ENCODE results near the gene CAPS.
A peak's percentile ranks its signal among the peaks of the same experiment; 100 is the strongest.

The CAPS gene

DNA sequence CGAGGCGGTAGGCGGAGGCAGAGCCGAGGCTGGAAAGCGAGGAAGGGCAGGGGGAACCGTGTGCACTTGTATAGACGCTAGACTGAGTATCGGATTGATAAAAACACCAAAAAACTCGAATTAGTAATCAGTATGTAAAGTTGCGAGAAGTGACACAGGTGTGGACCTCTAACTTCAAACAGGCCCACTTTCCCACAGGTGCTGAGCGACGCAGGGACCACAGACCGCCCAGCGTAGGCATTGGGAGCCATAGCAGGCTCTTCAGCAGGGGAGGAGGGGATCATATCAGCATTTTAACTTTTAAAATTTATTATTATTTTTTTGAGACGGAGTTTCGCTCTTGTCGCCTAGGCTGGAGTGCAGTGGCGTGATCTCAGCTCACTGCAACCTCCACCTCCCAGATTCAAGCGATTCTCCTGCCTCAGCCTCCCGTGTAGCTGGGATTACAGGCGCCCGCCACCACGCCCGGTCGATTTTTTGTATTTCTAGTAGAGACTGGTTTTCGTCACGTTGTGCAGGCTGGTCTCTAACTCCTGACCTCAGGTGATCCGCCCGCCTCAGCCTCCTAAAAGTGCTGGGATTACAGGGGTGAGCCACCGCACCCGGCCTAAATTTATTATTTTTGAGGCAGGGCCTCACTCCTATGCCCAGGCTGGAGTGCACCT, 8.8 kb upstream of the CAPS start:
- TF ChIP-seq, protein P1, sequence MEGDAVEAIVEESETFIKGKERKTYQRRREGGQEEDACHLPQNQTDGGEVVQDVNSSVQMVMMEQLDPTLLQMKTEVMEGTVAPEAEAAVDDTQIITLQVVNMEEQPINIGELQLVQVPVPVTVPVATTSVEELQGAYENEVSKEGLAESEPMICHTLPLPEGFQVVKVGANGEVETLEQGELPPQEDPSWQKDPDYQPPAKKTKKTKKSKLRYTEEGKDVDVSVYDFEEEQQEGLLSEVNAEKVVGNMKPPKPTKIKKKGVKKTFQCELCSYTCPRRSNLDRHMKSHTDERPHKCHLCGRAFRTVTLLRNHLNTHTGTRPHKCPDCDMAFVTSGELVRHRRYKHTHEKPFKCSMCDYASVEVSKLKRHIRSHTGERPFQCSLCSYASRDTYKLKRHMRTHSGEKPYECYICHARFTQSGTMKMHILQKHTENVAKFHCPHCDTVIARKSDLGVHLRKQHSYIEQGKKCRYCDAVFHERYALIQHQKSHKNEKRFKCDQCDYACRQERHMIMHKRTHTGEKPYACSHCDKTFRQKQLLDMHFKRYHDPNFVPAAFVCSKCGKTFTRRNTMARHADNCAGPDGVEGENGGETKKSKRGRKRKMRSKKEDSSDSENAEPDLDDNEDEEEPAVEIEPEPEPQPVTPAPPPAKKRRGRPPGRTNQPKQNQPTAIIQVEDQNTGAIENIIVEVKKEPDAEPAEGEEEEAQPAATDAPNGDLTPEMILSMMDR (IDR thresholded peaks at IDR 0.05), result no peak
- Histone ChIP-seq H3K27ac (peak overlapping the region; percentile 65 to 86), H3K36me3 (peaks cover 10 to 21% (median 15%) of the 10 kb centered on the region in 3 donors), H3K4me3 (peak overlapping the region; percentile 72 to 90), H3K9me3 (no peaks in the 10 kb centered on the region), H3K27me3 (no peaks in the 10 kb centered on the region), H3K4me1 (peaks cover 0 to 35% (median 24%) of the 10 kb centered on the region in 4 donors)
- intact Hi-C loops (cut with DNase I; ENCODE audit: low total_unique reads), result loop anchor here (2.0 kb wide), 1 partner anchor 74 kb away; the partner anchor contains the start of gene RANBP3
- DNase-seq, result no peak

DNA sequence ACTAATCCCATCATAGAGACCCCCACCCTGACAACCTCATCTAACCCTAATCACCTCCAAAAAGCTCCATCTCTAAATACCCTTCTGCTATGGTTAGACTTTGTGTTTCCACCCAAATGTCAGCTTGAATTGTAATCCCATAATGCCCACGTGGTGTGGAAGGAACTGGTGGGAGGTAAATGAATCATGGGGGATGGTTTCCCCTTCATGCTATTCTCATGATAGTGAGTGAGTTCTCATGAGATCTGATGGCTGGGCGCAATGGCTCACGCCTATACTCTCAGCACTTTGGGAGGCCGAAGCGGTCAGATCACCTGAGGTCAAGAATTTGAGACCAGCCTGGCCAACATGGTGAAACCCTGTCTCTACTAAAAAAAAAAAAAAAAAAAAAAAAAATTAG, 6.8 kb upstream of the CAPS start:
- no peak overlapping the region for H3K4me3 ChIP-seq
- no peak overlapping the region for H3K27ac ChIP-seq
- TF ChIP-seq, protein P1 (IDR thresholded peaks at IDR 0.05), result no peak
- no peaks in the 10 kb centered on the region for H3K27me3 ChIP-seq
- intact Hi-C loops (cut with DNase I; ENCODE audit: low total_unique reads), result no loop called here
- H3K9me3 ChIP-seq, result no peaks in the 10 kb centered on the region
- H3K36me3 ChIP-seq, result peaks cover 10 to 26% (median 18%) of the 10 kb centered on the region in 3 donors
- H3K4me1 ChIP-seq, result peaks cover 0 to 30% (median 22%) of the 10 kb centered on the region in 4 donors
- DNase-seq, result no peak

DNA sequence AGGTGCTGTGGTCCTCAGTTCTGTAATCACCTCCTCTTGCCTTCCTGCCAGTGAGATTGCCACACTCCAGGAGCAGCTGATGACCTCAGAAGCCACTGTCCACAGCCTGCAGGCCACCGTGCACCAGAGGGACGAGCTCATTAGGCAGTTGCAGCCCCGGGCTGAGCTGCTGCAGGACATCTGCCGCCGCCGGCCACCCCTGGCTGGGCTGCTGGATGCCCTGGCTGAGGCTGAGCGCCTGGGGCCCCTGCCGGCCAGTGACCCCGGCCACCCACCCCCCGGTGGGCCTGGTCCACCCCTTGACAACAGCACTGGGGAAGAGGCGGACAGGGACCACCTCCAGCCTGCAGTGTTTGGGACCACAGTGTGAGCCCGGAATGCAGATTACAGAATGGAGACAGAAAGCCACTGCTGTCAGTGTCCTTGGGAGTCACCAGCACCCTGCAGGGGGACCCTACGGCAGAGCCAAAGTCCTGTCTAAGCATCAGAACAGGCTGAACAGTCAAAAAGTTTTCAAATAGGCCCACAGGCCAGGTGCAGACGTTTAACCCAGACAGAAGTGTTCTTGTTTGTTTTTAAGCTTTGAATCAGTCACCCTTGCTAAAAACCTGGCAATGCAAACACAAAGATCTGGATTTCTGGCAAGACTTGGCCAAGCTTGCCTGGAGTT, 5.1 kb upstream of the CAPS start:
- no peaks in the 10 kb centered on the region for H3K9me3 ChIP-seq
- DNase-seq, result no peak
- H3K27me3 ChIP-seq, result no peaks in the 10 kb centered on the region
- H3K4me3 ChIP-seq, result no peak overlapping the region
- H3K4me1 ChIP-seq, result peaks cover 0 to 22% (median 15%) of the 10 kb centered on the region in 4 donors
- no peak overlapping the region for H3K27ac ChIP-seq
- peaks cover 10 to 26% (median 18%) of the 10 kb centered on the region in 3 donors for H3K36me3 ChIP-seq
- TF ChIP-seq, protein P1 (IDR thresholded peaks at IDR 0.05), result no peak
- intact Hi-C loops (cut with DNase I; ENCODE audit: low total_unique reads), result no loop called here

DNA sequence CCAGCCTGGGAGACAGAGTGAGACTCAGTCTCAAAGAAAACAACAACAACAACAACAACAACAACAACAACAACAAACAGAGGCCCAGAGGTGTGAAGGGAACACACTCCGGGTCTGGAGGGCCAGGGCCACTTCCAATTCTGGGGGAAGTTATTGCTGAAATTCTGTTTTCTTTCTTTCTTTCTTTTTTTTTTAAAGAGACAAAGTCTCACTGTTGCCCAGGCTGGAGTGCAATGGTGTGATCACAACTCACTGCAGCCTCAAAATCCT, 3.5 kb upstream of the CAPS start:
- TF ChIP-seq, protein P1 (IDR thresholded peaks at IDR 0.05), result no peak
- no peaks in the 10 kb centered on the region for H3K27me3 ChIP-seq
- H3K9me3 ChIP-seq, result no peaks in the 10 kb centered on the region
- DNase-seq, result no peak
- H3K27ac ChIP-seq, result no peak overlapping the region
- intact Hi-C loops (cut with DNase I; ENCODE audit: low total_unique reads), result no loop called here
- H3K36me3 ChIP-seq, result peaks cover 10 to 37% (median 28%) of the 10 kb centered on the region in 3 donors
- peaks cover 0 to 31% (median 17%) of the 10 kb centered on the region in 4 donors for H3K4me1 ChIP-seq
- H3K4me3 ChIP-seq, result no peak overlapping the region

DNA sequence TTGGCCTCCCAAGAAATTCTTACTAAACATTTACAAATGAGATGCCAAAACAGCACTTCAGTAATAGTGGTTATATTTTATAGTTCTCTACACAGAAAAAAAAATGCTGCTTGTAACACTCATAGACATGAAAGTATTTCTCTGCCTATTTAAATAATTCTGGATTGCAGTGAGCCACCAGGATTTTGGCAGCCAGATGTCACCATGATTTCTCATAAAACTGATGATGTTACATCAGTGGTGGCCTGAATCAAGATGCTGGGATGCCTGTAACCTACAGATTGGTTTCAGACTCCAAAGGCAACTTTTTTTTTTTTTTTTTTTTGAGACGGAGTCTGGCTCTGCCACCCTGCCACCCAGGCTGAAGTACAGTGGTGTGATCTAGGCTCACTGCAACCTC, 2.7 kb upstream of the CAPS start:
- Histone ChIP-seq H3K27ac (no peak overlapping the region), H3K4me1 (peaks cover 0 to 28% (median 10%) of the 10 kb centered on the region in 4 donors), H3K4me3 (no peak overlapping the region), H3K36me3 (peaks cover 10 to 45% (median 36%) of the 10 kb centered on the region in 3 donors), H3K27me3 (no peaks in the 10 kb centered on the region), H3K9me3 (no peaks in the 10 kb centered on the region)
- intact Hi-C loops (cut with DNase I; ENCODE audit: low total_unique reads), result no loop called here
- DNase-seq, result no peak
- TF ChIP-seq, protein P1 (IDR thresholded peaks at IDR 0.05), result no peak

Data from tibial artery (tissue), 4 donors.